ENCODE data around the gene ZSCAN5A.

- TF ChIP-seq EZH2 (IDR thresholded peaks at IDR 0.05; ENCODE audit: insufficient read depth, poor library complexity, severe bottlenecking) (no peak), EZH2phosphoT487 (IDR thresholded peaks at IDR 0.05; ENCODE audit: insufficient read depth, low read depth) (no peak)
Measured at GRCh38 chr19:56324436-56324835, 9.8 kb upstream of the ZSCAN5A start.

Data from GM23248 (cell line).